SK-N-SH treated with all-trans-retinoic acid at 6 μM for 48 hours (cell line): Measurements from ENCODE around the gene BPGM.

ENCODE experiments used
- ARNTL ChIP-seq: fragments of 450-650 bp; formaldehyde crosslinking; IDR thresholded peaks from 2 replicates; pipeline ENCODE4 v1.5.0; 2020; ENCODE audit warnings: low read depth, mild to moderate bottlenecking, moderate library complexity, borderline replicate concordance
- GLIS3 ChIP-seq: fragments of 250-450 bp; sonication (Bioruptor Pico); IDR thresholded peaks from 2 replicates; pipeline ENCODE4 v1.5.0; 2020; ENCODE audit warnings: mild to moderate bottlenecking, moderate library complexity
- PATZ1 ChIP-seq: fragments of 250-450 bp; sonication (Bioruptor Pico); IDR thresholded peaks from 2 replicates; pipeline ENCODE4 v1.8.0; 2020; ENCODE audit warnings: mild to moderate bottlenecking, moderate library complexity, borderline replicate concordance
- RARB ChIP-seq: fragments of 250-450 bp; sonication (Bioruptor Pico); IDR thresholded peaks from 2 replicates; pipeline ENCODE4 v1.8.0; 2021; ENCODE audit warnings: mild to moderate bottlenecking, moderate library complexity
- ZC3H10 ChIP-seq: fragments of 250-450 bp; sonication (Bioruptor Pico); IDR thresholded peaks from 2 replicates; pipeline ENCODE4 v1.5.1; 2021; ENCODE audit warnings: mild to moderate bottlenecking, moderate library complexity
- ZFP3 ChIP-seq: fragments of 250-450 bp; sonication (Bioruptor Pico); IDR thresholded peaks from 2 replicates; pipeline ENCODE4 v1.5.0; 2020; ENCODE audit warnings: mild to moderate bottlenecking, moderate library complexity
- ZNF565 ChIP-seq: fragments of 450-650 bp; formaldehyde crosslinking; conservative IDR thresholded peaks from 2 replicates; pipeline ENCODE4 v1.5.0; 2020; ENCODE audit warnings: low read depth, mild to moderate bottlenecking, moderate library complexity
- ZNF70 ChIP-seq: fragments of 450-650 bp; formaldehyde crosslinking; IDR thresholded peaks from 2 replicates; pipeline ENCODE4 v1.5.0; 2020; ENCODE audit warnings: mild to moderate bottlenecking, moderate library complexity
- ZNF8 ChIP-seq: fragments of 450-650 bp; formaldehyde crosslinking; IDR thresholded peaks from 2 replicates; pipeline ENCODE4 v1.5.0; 2020; ENCODE audit warnings: mild to moderate bottlenecking, moderate library complexity

GRCh38 chr7:134702366-134703240, 56.0 kb downstream of the BPGM start:
- TF ChIP-seq RARB (CRISPR knock-in tag): no peak
- TF ChIP-seq ZFP3 (CRISPR knock-in tag): no peak
- TF ChIP-seq PATZ1 (CRISPR knock-in tag): no peak
- TF ChIP-seq ZNF70 (CRISPR knock-in tag): no peak
- TF ChIP-seq ZC3H10: no peak
- no peak for TF ChIP-seq ZNF8
- TF ChIP-seq ARNTL (CRISPR knock-in tag): no peak
- no peak for TF ChIP-seq ZNF565
- TF ChIP-seq GLIS3 (CRISPR knock-in tag): no peak
